Measurements from ENCODE around the gene KRT23. TPM values are rescaled to one million over a fixed set of nuclear protein-coding genes. Genes with fewer than 3 reads are reported as not detected.

Gene KRT23
- total RNA-seq, 1 donor from 2014 or later, result 0.60 TPM

DNA sequence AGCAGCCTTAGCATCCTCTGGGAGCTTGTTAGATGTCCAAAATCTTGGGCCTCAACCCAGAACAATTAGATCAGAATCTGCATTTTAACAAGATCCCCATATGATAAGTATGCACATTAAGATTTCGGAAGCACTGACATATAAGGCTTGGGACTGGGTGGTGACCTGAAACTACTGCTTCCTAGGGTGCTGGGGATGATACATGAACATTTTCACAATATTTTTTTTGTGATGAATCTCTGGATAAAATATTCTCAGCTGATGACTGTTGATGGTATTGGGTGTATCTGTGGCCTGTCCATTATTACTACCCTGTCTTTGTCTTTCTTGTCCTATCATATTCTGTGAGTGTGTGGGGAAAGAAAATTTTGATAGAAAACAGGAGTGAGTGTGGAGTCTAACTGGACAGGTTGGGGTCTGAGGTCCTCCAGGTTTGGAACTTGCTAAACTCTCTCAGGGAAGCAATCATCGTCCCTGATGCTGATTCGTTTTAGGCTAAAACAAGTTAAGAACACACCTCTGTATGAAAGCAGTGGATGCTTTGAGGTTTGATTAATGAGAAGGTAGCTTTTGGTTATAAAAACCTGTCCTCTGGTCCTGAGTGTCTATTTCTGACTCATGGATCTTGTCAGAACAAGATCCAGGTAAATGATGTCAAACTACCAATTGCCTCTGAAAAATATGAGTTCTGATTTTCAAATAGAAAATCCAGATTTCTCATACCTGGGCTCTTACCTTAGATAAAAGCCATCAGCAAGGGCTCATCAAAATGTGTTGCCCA is 23.2 kb downstream of the KRT23 start:
- H3K27ac Mint-ChIP-seq, result no peak overlapping the region

DNA sequence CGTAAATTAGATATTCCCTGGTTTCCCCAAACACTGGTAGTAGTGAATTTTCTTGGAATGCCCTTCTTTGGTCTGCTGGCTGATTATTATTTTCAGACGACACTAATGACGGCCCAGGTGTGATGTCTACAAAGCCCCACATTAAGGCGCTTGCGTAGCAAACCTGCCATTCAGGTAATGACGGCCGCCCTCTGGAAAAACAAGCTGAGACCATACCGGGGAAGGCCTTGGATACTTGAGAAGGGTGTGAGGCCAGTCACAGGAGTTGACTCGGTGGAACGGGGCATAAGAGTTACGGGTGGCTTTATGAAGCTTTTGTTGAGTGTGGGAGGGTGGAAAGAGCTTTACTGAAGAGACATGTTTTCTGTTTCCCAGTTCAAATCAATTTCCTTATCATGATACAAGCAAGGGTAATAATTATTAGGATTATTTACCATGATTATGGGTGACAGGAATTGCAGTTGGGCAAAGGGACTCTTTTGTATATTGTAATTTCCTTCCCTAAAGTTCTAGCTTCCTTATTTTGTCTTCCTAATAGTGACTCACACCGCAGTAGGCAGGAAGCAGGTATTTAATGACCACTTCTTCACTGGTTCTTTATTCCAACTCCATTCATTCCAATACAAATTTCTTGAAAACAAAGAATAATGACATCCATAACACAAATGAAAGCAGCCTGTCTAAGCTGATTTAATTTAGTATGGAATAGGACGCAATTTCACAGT is 24.8 kb downstream of the KRT23 start:
- H4K20me1 ChIP-seq (ENCODE audit: low read depth), result no peaks in the 10 kb centered on the region
- H3K4me3 ChIP-seq, result no peak overlapping the region
- H2AFZ ChIP-seq (replicated peaks), result no peak overlapping the region
- Mint-ChIP-seq H3K4me3 (no peak overlapping the region), H3K4me1 (peaks cover 4% of the 10 kb centered on the region), H3K36me3 (no peaks in the 10 kb centered on the region), H3K9me3 (no peaks in the 10 kb centered on the region), H3K27me3 (ENCODE audit: insufficient read depth, low read depth) (no peaks in the 10 kb centered on the region), H3K27ac (no peak overlapping the region)
- H3K9me3 ChIP-seq (ENCODE audit: low read depth), result no peaks in the 10 kb centered on the region
- H3K79me2 ChIP-seq (ENCODE audit: low read depth), result no peaks in the 10 kb centered on the region
- H3K27me3 ChIP-seq, result no peaks in the 10 kb centered on the region
- H3F3A ChIP-seq (ENCODE audit: low read depth), result no peaks in the 10 kb centered on the region
- TF ChIP-seq EZH2 (IDR thresholded peaks at IDR 0.05), result no peak
- TF ChIP-seq EZH2phosphoT487 (IDR thresholded peaks at IDR 0.05), result no peak
- TF ChIP-seq, protein P1, sequence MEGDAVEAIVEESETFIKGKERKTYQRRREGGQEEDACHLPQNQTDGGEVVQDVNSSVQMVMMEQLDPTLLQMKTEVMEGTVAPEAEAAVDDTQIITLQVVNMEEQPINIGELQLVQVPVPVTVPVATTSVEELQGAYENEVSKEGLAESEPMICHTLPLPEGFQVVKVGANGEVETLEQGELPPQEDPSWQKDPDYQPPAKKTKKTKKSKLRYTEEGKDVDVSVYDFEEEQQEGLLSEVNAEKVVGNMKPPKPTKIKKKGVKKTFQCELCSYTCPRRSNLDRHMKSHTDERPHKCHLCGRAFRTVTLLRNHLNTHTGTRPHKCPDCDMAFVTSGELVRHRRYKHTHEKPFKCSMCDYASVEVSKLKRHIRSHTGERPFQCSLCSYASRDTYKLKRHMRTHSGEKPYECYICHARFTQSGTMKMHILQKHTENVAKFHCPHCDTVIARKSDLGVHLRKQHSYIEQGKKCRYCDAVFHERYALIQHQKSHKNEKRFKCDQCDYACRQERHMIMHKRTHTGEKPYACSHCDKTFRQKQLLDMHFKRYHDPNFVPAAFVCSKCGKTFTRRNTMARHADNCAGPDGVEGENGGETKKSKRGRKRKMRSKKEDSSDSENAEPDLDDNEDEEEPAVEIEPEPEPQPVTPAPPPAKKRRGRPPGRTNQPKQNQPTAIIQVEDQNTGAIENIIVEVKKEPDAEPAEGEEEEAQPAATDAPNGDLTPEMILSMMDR (IDR thresholded peaks at IDR 0.05), result no peak
- H3K4me2 ChIP-seq, result no peak overlapping the region
- H3K9ac ChIP-seq, result no peak overlapping the region
- H3K27ac ChIP-seq, result no peak overlapping the region
- no peak for DNase-seq (ENCODE audit: low spot score)
- no peaks in the 10 kb centered on the region for H3K36me3 ChIP-seq
- peaks cover 22% of the 10 kb centered on the region for H3K4me1 ChIP-seq

More for the DNA sequence above, 23.2 kb downstream of the KRT23 start:
- Histone ChIP-seq H3K36me3 (no peaks in the 10 kb centered on the region), H2AFZ (replicated peaks) (no peak overlapping the region), H3K9ac (no peak overlapping the region), H3K4me1 (peaks cover 11% of the 10 kb centered on the region), H4K20me1 (ENCODE audit: low read depth) (no peaks in the 10 kb centered on the region), H3K27me3 (no peaks in the 10 kb centered on the region), H3K79me2 (ENCODE audit: low read depth) (no peaks in the 10 kb centered on the region), H3K27ac (no peak overlapping the region), H3K4me3 (no peak overlapping the region), H3F3A (ENCODE audit: low read depth) (no peaks in the 10 kb centered on the region), H3K9me3 (ENCODE audit: low read depth) (no peaks in the 10 kb centered on the region), H3K4me2 (no peak overlapping the region)
- H3K4me3 Mint-ChIP-seq, result no peak overlapping the region
- H3K27me3 Mint-ChIP-seq (ENCODE audit: insufficient read depth, low read depth), result no peaks in the 10 kb centered on the region
- H3K36me3 Mint-ChIP-seq, result no peaks in the 10 kb centered on the region
- TF ChIP-seq, protein P1 (IDR thresholded peaks at IDR 0.05), result no peak
- TF ChIP-seq EZH2 (IDR thresholded peaks at IDR 0.05) (no peak), EZH2phosphoT487 (IDR thresholded peaks at IDR 0.05) (no peak)
- no peak for DNase-seq (ENCODE audit: low spot score)
- no peaks in the 10 kb centered on the region for H3K9me3 Mint-ChIP-seq
- H3K4me1 Mint-ChIP-seq, result peaks cover 4% of the 10 kb centered on the region

DNA sequence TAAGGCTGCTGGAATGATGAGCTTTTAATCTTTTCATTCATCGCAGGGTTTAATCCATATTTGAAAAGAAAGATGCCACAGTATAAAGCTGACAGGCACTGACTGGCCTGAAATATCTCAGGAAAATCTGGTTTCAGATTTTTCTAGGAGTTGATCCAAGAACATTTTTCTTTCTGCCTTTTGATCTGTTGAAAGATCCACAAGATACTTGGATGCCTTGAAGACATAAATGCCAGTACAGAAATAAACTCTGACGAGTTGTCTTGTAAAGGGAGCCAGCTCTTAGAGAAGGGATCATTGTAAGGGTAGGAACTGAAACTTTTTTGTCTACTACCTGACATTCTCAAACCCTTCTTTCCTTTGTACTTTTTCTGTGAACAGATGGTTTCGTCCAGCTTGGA is 27.0 kb downstream of the KRT23 start:
- H3K9me3 ChIP-seq (ENCODE audit: low read depth), result no peaks in the 10 kb centered on the region
- no peaks in the 10 kb centered on the region for H3K9me3 Mint-ChIP-seq
- peaks cover 22% of the 10 kb centered on the region for H3K4me1 ChIP-seq
- no peak overlapping the region for H3K27ac ChIP-seq
- H3K4me1 Mint-ChIP-seq, result peaks cover 4% of the 10 kb centered on the region
- H3K4me3 ChIP-seq, result no peak overlapping the region
- no peak overlapping the region for H3K4me3 Mint-ChIP-seq
- H3K27me3 Mint-ChIP-seq (ENCODE audit: insufficient read depth, low read depth), result no peaks in the 10 kb centered on the region
- H4K20me1 ChIP-seq (ENCODE audit: low read depth), result no peaks in the 10 kb centered on the region
- no peaks in the 10 kb centered on the region for H3F3A ChIP-seq (ENCODE audit: low read depth)
- no peak for TF ChIP-seq EZH2 (IDR thresholded peaks at IDR 0.05)
- TF ChIP-seq, protein P1 (IDR thresholded peaks at IDR 0.05), result no peak
- TF ChIP-seq EZH2phosphoT487 (IDR thresholded peaks at IDR 0.05), result no peak
- no peak overlapping the region for H3K27ac Mint-ChIP-seq
- H3K79me2 ChIP-seq (ENCODE audit: low read depth), result no peaks in the 10 kb centered on the region
- no peaks in the 10 kb centered on the region for H3K27me3 ChIP-seq
- no peaks in the 10 kb centered on the region for H3K36me3 ChIP-seq
- H3K9ac ChIP-seq, result no peak overlapping the region
- DNase-seq (ENCODE audit: low spot score), result no peak
- no peaks in the 10 kb centered on the region for H3K36me3 Mint-ChIP-seq
- H2AFZ ChIP-seq (replicated peaks), result peak overlapping the region; percentile 93
- no peak overlapping the region for H3K4me2 ChIP-seq

Measured in neural progenitor cell (in vitro differentiated cells).